Mesenchymal stem cell (in vitro differentiated cells and primary cell): ENCODE results near the gene WDR77.
A peak's percentile ranks its signal among the peaks of the same experiment; 100 is the strongest.

Source experiments
- DNase-seq: peaks from one replicate; pipeline ENCODE4 v3.0.0-alpha.2; 2013
- H2AFZ ChIP-seq: one replicate; pipeline ENCODE4 v1.6.1; 2013; ENCODE audit warnings: low read depth, mild to moderate bottlenecking, control low read depth, inconsistent platforms, low read length, moderate library complexity
- H2AK5ac ChIP-seq: 2 replicates; pipeline ENCODE4 v1.6.1; 2013; ENCODE audit warnings: low read length, moderate library complexity, mild to moderate bottlenecking, inconsistent platforms; ENCODE audit not compliant: severe bottlenecking
- H2BK120ac ChIP-seq: one replicate; pipeline ENCODE4 v1.6.1; 2013; ENCODE audit warnings: low read depth, mild to moderate bottlenecking, inconsistent platforms, low read length, moderate library complexity
- H2BK12ac ChIP-seq, 2 experiments: one replicate each; pipeline ENCODE4 v1.6.1; 2013; ENCODE audit warnings: inconsistent platforms in 2 of 2, low read length in 2 of 2, mild to moderate bottlenecking in 2 of 2, moderate library complexity in 2 of 2, control low read depth in 1 of 2
- H2BK15ac ChIP-seq: one replicate; pipeline ENCODE4 v1.6.1; 2013; ENCODE audit warnings: mild to moderate bottlenecking, low read depth, inconsistent platforms; ENCODE audit not compliant: poor library complexity, severe bottlenecking
- H2BK5ac ChIP-seq: 2 replicates; pipeline ENCODE4 v1.6.1; 2013; ENCODE audit warnings: low read depth, mild to moderate bottlenecking, low read length, control low read depth, inconsistent platforms; ENCODE audit not compliant: poor library complexity, severe bottlenecking
- H3K14ac ChIP-seq, 2 experiments: one replicate each; pipeline ENCODE4 v1.6.1; 2013; ENCODE audit warnings: inconsistent platforms in 2 of 2, low read length in 2 of 2, control low read depth in 1 of 2, mild to moderate bottlenecking in 1 of 2, moderate library complexity in 1 of 2
- H3K18ac ChIP-seq, 2 experiments: one replicate each; pipeline ENCODE4 v1.6.1; 2013; ENCODE audit warnings: inconsistent platforms in 2 of 2, low read length in 2 of 2, control low read depth in 1 of 2, low read depth in 1 of 2, mild to moderate bottlenecking in 1 of 2
- H3K23ac ChIP-seq, 2 experiments: one replicate each; pipeline ENCODE4 v1.6.1; 2013; ENCODE audit warnings: inconsistent platforms in 2 of 2, low read length in 2 of 2, mild to moderate bottlenecking in 2 of 2, moderate library complexity in 2 of 2, control low read depth in 1 of 2
- H3K27ac ChIP-seq: 2 replicates; pipeline ENCODE4 v1.5.1; 2013; ENCODE audit warnings: mild to moderate bottlenecking, moderate library complexity, low read length, control low read depth, inconsistent platforms; ENCODE audit not compliant: poor library complexity, severe bottlenecking
- H3K27me3 ChIP-seq, 2 experiments: 2 replicates each; pipeline versions ENCODE4 v1.6.1 to v1.7.0; 2013; ENCODE audit warnings: low read length in 2 of 2, mild to moderate bottlenecking in 2 of 2, moderate library complexity in 2 of 2, control low read depth in 1 of 2, inconsistent platforms in 1 of 2; ENCODE audit not compliant: control insufficient read depth in 1 of 2, insufficient read depth in 1 of 2
- H3K36me3 ChIP-seq, 2 experiments: 2 replicates each; pipeline versions ENCODE4 v1.6.1 to v1.7.0; 2013; ENCODE audit warnings: low read length in 2 of 2, control low read depth in 1 of 2, inconsistent platforms in 1 of 2, low read depth in 1 of 2, mild to moderate bottlenecking in 1 of 2; ENCODE audit not compliant: insufficient read depth in 2 of 2, control insufficient read depth in 1 of 2
- H3K4ac ChIP-seq, 2 experiments: one replicate each; pipeline ENCODE4 v1.6.1; 2013; ENCODE audit warnings: inconsistent platforms in 2 of 2, low read length in 2 of 2, mild to moderate bottlenecking in 2 of 2, moderate library complexity in 2 of 2, control low read depth in 1 of 2, low read depth in 1 of 2
- H3K4me1 ChIP-seq: 2 replicates; pipeline ENCODE4 v1.6.1; 2013; ENCODE audit warnings: low read depth, low read length, control low read depth; ENCODE audit not compliant: control insufficient read depth, insufficient read depth
- H3K4me2 ChIP-seq: 2 replicates; pipeline ENCODE4 v1.6.1; 2013; ENCODE audit warnings: low read length, mild to moderate bottlenecking, inconsistent platforms; ENCODE audit not compliant: poor library complexity, severe bottlenecking
- H3K4me3 ChIP-seq, 2 experiments: 2 replicates each; pipeline versions ENCODE4 v1.5.1 to v1.7.0; 2013; ENCODE audit warnings: low read length in 2 of 2, mild to moderate bottlenecking in 2 of 2, control low read depth in 1 of 2, low read depth in 1 of 2; ENCODE audit not compliant: insufficient read depth in 1 of 2
- H3K79me1 ChIP-seq: replicated peaks from 2 replicates; pipeline ENCODE4 v1.6.1; 2013; ENCODE audit warnings: mild to moderate bottlenecking, control low read depth, low read length, inconsistent platforms; ENCODE audit not compliant: poor library complexity, severe bottlenecking
- H3K9ac ChIP-seq: 2 replicates; pipeline ENCODE4 v1.7.0; 2013; ENCODE audit warnings: mild to moderate bottlenecking, low read length, moderate library complexity
- H3K9me3 ChIP-seq: 2 replicates; pipeline ENCODE4 v1.7.0; 2013; ENCODE audit warnings: mild to moderate bottlenecking, low read length; ENCODE audit not compliant: control insufficient read depth
- H4K8ac ChIP-seq: one replicate; pipeline ENCODE4 v1.6.1; 2013; ENCODE audit warnings: inconsistent platforms, mild to moderate bottlenecking, low read length, moderate library complexity
- H4K91ac ChIP-seq: one replicate; pipeline ENCODE4 v1.6.1; 2013; ENCODE audit warnings: mild to moderate bottlenecking, low read length, inconsistent platforms
- WGBS: methylation state at CpG from one replicate; pipeline ENCODE4 v1.1.7; 2013; ENCODE audit warnings: mixed read lengths; 5-methylcytosine and 5-hydroxymethylcytosine counted together

Gene WDR77

GRCh38 chr1:111424281-111424680 is 24.8 kb downstream of the WDR77 start:
- H2BK5ac ChIP-seq: no peak overlapping the region
- H2AK5ac ChIP-seq: no peak overlapping the region
- no peak overlapping the region for H3K14ac ChIP-seq
- peaks cover 0 to 14% of the 10 kb centered on the region in 2 experiments for H3K36me3 ChIP-seq
- DNase-seq: no peak
- H4K91ac ChIP-seq: no peak overlapping the region
- WGBS: 84% methylated on average over 3 of the region's 3 CpGs
- H3K79me1 ChIP-seq: no peaks in the 10 kb centered on the region
- no peak overlapping the region for H3K4me3 ChIP-seq
- no peak overlapping the region for H2BK12ac ChIP-seq
- H4K8ac ChIP-seq: no peak overlapping the region
- H3K4me2 ChIP-seq: no peak overlapping the region
- H2BK15ac ChIP-seq: no peak overlapping the region
- H3K9ac ChIP-seq: no peak overlapping the region
- H3K27me3 ChIP-seq: peaks cover 0 to 18% of the 10 kb centered on the region in 2 experiments
- H3K4me1 ChIP-seq: peaks cover 9% of the 10 kb centered on the region
- H3K27ac ChIP-seq: no peak overlapping the region
- no peak overlapping the region for H2BK120ac ChIP-seq
- H2AFZ ChIP-seq: no peak overlapping the region
- H3K9me3 ChIP-seq: no peaks in the 10 kb centered on the region
- H3K18ac ChIP-seq: no peak overlapping the region
- H3K4ac ChIP-seq: no peak overlapping the region
- H3K23ac ChIP-seq: no peak overlapping the region

DNA sequence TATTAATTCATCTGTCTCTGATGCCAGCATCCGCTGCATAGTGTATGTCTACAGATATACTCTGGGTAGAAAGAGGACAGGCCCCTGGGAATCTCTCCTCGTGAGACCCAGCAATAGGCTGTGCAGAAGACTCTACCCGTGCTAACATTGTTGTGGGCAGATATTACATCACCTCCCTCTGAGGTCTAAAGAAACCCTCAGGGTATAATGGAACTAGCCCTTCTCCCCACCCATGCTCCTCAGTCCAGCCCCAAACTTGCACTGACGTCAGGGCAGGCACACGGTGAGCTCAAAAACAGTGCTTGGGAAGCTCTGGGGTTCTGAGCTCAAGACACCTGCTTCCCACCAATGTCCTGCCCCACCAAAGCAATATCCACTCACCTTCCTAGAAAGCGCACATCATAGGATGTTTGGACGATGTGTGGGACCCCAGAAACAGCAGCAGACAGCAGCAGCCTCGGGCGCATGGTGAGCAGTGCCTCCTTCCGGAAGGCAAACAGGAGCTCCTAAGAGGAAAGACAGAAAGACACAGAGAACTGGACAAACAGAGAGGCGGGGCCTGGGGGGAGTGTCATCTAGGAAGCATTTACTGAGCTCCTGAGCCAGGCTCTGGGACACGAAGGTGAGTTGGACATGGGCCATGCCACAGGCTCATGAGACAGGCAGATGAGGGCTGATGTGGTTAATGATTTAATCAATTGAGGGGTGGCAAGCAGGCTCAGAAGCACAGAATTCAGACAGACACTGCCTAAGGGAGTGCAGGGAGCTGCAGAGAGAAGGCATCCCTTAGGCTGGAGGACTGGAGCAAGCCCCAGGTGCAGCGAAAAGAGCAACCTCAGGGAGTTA is 26.3 kb downstream of the WDR77 start:
- H3K23ac ChIP-seq: no peak overlapping the region
- peaks cover 0 to 14% of the 10 kb centered on the region in 2 experiments for H3K36me3 ChIP-seq

GRCh38 chr1:111420377-111420776 is 28.7 kb downstream of the WDR77 start:
- Histone ChIP-seq H2BK15ac (no peak overlapping the region), H3K23ac (no peak overlapping the region), H3K14ac (no peak overlapping the region), H2AFZ (no peak overlapping the region), H3K4me2 (no peak overlapping the region), H2AK5ac (no peak overlapping the region), H2BK5ac (no peak overlapping the region), H3K9me3 (no peaks in the 10 kb centered on the region), H3K4ac (no peak overlapping the region), H3K27ac (no peak overlapping the region), H4K8ac (no peak overlapping the region), H3K9ac (no peak overlapping the region), H3K79me1 (no peaks in the 10 kb centered on the region), H3K18ac (no peak overlapping the region), H2BK12ac (no peak overlapping the region), H2BK120ac (no peak overlapping the region), H3K27me3 (peaks cover 0 to 9% of the 10 kb centered on the region in 2 experiments), H4K91ac (peak overlapping the region; percentile 6), H3K4me3 (no peak overlapping the region), H3K4me1 (peaks cover 9% of the 10 kb centered on the region), H3K36me3 (peaks cover 0 to 21% of the 10 kb centered on the region in 2 experiments)
- DNase-seq: no peak
- WGBS: 84% methylated on average over 5 of the region's 5 CpGs

More for the DNA sequence above, 26.3 kb downstream of the WDR77 start:
- H3K9me3 ChIP-seq: no peaks in the 10 kb centered on the region
- no peak overlapping the region for H2AK5ac ChIP-seq
- H3K79me1 ChIP-seq: no peaks in the 10 kb centered on the region
- H2AFZ ChIP-seq: no peak overlapping the region
- H3K18ac ChIP-seq: no peak overlapping the region
- H3K14ac ChIP-seq: no peak overlapping the region
- H3K4ac ChIP-seq: no peak overlapping the region
- WGBS: 77% methylated on average over 12 of the region's 13 CpGs
- H2BK120ac ChIP-seq: no peak overlapping the region
- no peak overlapping the region for H2BK12ac ChIP-seq
- no peak overlapping the region for H3K4me2 ChIP-seq
- no peak overlapping the region for H3K27ac ChIP-seq
- no peak overlapping the region for H3K9ac ChIP-seq
- H2BK5ac ChIP-seq: no peak overlapping the region
- H3K27me3 ChIP-seq: peaks cover 0 to 17% of the 10 kb centered on the region in 2 experiments
- no peak overlapping the region for H3K4me3 ChIP-seq
- no peak overlapping the region for H4K8ac ChIP-seq
- no peak overlapping the region for H2BK15ac ChIP-seq
- peak; percentile 18 for DNase-seq
- no peak overlapping the region for H4K91ac ChIP-seq
- H3K4me1 ChIP-seq: peaks cover 9% of the 10 kb centered on the region

DNA sequence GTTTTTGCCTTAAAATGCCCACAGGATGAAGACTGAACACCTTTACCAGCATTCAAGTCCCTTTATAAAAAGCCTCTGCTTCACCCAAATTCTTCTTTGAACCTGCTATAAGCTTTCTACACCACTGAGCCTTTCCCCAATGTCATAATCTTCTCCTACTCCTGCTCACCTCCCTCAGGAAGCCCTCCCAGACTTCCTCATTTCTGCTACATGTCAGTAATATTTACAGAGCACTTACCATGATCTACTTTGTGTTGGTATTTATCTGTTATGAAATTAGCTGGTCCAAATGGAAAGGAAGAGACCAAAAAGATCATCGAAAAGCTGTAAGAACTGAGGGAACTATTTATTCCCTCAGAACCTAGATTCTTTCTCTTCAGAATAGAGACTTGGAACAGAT is 30.0 kb downstream of the WDR77 start:
- Histone ChIP-seq H2AK5ac (no peak overlapping the region), H3K79me1 (no peaks in the 10 kb centered on the region), H3K9me3 (no peaks in the 10 kb centered on the region), H3K27ac (no peak overlapping the region), H4K91ac (no peak overlapping the region), H3K4me3 (no peak overlapping the region), H3K36me3 (peaks cover 0 to 27% of the 10 kb centered on the region in 2 experiments), H3K27me3 (peaks cover 0 to 5% of the 10 kb centered on the region in 2 experiments), H4K8ac (no peak overlapping the region), H3K9ac (no peak overlapping the region), H3K4me1 (peaks cover 9% of the 10 kb centered on the region), H3K18ac (no peak overlapping the region), H3K4ac (no peak overlapping the region), H3K23ac (no peak overlapping the region), H2BK15ac (no peak overlapping the region), H2AFZ (no peak overlapping the region), H2BK12ac (no peak overlapping the region), H2BK120ac (no peak overlapping the region), H2BK5ac (no peak overlapping the region), H3K4me2 (no peak overlapping the region), H3K14ac (no peak overlapping the region)
- no CpG with 5 or more reads among the region's 1 CpG for WGBS
- DNase-seq: no peak
